SHP77 (cell line): ENCODE measurements around the gene TCF25.

ENCODE experiments used
- DNase-seq, 2 experiments: peaks; one replicate each; lab custom pipeline; 2025; lab: John Stamatoyannopoulos, UW

TCF25 gene

GRCh38 chr16:89880477-89881367 is 7.3 kb downstream of the TCF25 start:
- DNase-seq: no peak

GRCh38 chr16:89881368-89881730 is 8.0 kb downstream of the TCF25 start:
- no peak for DNase-seq

- DNase-seq: no peak
Measured at GRCh38 chr16:89883346-89884040, 10.1 kb downstream of the TCF25 start.

DNA sequence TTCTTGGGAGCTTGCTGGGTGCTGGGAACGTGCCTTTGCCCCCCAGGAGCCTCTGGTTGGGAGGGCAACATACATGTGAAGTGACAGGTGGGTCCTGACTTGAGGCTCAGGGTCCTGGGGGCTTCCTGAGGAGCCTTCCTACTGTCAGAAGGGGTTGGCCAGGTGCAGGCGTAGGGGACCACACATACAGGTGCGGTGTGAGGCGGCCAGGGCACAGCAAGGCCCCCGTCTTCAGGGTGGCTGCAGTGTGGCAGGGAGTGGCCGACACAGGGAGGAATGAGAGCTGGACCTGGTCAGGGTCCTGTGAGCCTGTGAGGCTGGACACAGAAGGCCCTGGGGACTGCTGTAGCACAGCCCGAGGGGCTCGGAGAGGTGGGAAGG is 10.6 kb downstream of the TCF25 start:
- DNase-seq: no peak

GRCh38 chr16:89887243-89887642 is 13.9 kb downstream of the TCF25 start:
- DNase-seq: no peak

DNA sequence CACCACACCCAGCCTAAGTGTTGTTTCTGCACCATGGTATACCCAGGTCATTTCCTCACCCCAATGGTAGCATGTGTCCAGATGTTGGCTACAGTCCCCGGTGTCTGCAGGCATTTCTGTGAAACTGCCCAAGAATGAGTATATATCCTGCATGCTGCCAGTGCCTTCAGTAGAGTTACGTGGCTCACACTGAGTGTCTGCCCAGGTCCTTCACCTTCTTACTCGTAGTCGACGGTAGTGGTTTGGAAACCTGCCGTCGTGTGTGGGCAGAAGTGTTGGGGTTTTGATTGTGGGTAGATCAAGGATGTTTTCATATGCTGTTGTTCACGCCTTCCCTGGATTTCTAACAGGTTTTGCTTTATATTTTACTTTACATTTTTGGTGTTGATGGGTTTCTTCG is 16.8 kb downstream of the TCF25 start:
- no peak for DNase-seq

DNA sequence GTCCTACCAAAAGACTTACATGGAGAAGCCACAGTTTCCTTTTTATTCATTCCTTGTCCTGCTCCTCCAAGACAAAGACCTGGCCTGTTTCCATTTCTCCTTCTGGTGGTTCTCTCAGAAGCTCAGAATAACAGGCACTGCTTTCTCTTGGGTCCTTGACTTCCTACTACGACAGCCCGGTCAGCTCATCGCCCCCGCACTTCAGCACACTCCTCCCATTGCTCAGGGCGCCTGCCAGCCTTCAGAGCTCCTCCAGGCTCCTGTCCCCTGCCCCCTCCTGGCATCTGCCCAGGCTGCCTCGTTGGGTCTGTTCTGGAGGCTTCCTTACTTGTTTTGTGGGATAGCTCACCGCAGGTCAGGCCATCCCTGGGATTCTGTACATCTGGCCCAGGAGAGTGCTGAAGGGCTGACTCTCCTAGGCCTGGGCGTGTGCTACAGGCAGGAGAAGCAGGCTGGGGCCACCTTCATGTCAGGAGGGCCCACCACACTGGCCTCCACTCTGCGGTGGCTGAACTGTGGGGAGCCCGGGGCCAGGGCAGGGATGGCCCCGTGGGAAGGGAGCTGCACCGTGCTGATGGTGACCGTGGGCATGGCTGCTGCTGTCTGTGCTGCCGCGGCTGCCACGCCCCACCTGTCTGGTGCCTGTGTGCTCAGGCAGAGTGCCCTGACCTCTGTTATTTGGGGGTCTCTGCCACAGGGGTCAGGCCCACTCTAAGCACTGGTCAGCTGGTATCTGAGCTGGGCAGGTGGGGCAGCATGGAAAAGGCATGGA is 17.7 kb downstream of the TCF25 start:
- DNase-seq: no peak

DNA sequence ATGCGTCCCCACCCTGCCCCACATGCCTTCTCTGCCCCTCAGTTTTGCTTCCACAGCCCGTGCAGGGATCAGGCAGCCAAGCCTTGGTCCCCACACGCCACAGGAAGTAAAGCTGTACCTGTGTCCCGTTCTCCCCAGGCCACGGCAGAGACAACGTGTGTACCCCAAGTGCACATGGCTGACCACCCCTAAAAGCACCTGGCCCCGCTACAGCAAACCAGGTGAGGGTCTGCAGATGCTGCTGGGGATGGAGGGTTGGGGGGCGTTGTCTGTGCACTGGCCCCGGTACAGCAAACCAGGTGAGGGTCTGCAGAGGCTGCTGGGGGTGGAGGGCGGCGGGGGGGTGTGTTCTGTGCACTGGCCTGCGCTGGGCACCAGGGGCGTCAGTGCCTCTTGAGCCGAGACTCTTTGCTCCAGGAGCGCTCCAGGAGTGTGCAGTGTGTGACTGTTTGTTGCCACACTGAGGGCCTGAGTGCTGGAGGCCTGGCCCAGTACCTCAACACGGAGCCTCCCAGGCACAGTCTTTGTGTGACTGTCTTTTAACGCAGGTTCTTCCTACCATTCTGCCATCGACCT is 18.8 kb downstream of the TCF25 start:
- no peak for DNase-seq

DNA sequence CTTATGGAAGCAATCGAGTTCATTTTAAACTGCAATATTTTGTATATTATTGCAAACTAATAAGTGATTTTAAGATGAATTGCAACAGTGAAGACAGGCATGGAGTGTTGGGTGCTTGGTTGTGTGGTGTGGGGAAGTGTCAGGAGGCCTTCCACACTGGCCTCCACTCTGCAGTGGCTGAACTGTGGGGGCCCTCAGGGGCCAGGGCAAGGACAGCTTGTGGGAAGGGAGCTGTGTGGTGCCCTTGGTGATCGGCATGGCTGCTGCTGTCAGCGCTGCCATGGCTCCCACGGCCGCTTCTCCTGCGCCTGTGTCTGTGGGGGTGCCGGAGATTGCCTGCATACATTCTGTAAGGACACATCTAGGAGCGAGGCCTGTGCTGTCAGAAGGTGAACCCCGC is 19.2 kb downstream of the TCF25 start:
- DNase-seq: no peak

DNA sequence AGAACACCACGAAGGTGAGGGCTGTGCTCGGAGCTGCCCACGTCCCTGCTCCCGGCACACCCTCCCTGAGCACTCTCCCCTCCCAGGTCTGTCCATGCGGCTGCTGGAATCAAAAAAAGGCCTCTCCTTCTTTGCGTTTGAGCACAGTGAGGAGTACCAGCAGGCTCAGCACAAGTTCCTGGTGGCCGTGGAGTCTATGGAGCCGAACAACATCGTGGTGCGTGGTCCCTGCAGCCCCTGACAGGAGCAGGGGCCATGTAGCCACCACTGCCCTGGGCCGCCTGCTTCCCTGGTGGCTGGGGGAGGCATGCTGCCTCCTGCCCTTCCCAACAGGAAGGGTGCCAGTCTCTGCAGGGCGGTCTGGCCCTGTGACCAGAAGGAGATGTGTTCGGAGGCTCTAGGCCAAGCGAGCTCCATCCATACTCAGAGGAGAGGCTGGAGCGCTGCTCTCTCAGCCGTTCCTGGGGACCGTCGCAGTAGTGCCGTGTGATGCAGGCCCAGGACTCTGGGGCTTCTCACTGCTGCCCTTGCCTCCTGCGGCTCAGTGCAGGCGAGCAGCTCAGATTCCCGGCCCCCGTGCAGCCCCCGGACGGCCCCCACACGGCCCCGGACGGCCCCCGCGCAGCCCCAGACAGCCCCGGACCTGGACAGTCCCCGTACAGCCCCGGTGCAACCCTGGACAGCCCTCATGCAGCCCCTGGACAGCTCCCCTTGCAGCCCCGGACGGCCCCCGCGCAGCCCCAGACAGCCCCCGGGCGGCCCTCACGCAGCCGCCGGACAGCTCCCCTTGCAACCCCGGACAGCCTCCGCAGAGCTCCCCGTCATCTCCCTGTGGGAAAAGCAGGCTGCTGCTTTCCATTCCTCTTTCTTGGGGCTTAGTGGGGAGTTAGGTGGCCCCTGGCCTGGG is 20.5 kb downstream of the TCF25 start:
- no peak for DNase-seq

- DNase-seq: no peak
Measured at GRCh38 chr16:89895482-89896250, 22.3 kb downstream of the TCF25 start.

GRCh38 chr16:89897204-89897603 is 23.8 kb downstream of the TCF25 start:
- no peak for DNase-seq

DNA sequence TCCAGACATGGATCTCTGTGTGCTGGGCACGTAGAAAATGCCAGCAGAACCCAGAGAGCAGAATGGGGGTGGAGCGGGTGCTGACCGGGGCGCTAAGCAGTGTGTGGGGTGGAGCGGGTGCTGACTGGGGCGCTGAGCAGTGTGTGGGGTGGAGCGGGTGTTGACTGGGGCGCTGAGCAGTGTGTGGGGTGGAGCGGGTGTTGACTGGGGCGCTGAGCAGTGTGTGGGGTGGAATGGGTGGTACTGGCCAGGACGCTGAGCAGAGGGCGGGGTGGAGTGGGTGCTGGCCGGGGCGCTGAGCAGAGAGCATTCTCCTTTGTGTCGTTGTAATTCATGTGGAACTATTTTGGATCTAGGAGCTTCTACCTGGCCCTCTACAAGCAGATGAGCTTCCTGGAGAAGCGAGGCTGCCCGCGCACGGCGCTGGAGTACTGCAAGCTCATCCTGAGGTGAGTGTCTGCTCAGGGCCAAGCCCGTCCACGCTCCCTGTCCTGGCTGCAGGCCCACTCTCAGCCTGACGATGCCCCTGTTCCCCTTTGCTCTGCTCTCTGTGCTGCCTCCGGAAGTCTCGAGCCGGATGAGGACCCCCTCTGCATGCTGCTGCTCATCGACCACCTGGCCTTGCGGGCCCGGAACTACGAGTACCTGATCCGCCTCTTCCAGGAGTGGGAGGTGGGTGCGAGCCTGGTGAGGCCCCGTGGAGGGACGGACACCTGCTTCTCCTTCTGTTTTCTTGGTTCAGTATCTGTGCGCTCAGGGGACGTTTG is 25.0 kb downstream of the TCF25 start:
- no peak for DNase-seq

- DNase-seq: no peak
Measured at GRCh38 chr16:89899879-89900481, 26.6 kb downstream of the TCF25 start.

DNA sequence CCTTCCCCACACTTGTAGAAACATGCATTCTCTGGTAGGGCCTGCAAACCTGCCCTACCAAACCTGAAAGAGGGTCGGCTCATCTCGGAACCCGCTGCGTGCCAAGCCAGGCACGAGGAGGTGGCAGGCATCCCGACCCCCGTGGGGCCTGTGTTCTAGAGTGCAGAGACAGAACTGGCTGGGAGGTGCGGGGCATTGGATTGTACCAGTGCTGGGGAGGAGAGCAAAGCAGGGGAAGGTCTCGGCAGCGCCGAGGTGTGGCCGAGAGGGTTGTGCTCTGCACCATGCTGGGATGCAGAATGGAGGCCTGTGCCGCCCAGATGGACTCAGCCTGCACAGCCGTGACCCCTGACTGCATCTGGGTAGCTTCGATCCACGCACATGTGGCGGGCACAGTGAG is 27.5 kb downstream of the TCF25 start:
- no peak for DNase-seq

DNA sequence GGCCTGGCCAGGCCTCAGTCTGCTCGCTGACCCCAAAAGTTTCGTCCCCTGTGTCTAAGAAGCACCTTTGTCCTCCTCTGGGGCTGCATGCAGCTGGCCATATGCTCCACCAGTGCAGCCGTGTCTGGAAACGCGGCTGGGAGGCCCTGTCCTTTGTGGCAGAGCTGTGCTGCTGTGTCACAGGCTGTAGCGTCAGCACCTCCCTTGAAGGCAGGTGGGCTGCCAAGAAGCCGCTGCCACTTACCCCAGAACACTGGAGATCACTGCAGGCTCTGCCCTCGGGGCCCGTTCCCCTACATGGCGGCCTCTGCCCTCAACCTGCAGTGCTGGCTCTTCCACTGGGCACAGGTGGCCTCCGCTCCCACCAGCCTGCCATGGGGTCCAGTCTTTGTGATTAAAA is 29.6 kb downstream of the TCF25 start:
- no peak for DNase-seq

DNA sequence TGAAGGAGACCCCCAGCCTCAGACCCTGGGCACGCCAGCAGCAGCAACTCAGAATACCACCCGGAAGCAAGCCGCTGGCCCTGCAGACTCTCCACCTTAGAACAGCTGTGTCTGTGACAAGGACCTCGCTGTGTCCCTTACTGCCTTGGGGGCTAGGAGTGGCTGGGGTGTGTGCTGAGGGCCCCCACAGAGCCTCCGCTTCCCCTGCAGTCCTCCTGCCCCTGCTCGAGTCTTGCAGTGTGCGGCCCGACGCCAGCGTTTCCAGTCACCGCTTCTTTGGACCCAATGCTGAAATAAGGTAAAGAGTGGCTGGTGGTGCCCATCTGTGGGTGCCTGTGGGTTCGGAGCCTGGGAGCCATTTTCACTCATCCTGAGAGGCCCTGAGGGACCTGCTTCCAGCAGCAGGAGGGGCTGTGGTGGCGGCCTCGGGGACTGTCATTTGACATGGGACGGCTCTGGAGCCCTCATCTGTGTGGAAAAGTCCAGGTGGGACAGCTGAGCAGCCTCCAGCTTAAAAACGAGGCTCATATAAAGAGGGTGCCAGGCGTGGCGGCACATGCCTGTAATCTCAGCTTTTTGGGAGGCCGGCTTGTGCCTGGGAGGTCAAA is 30.6 kb downstream of the TCF25 start:
- no peak for DNase-seq

GRCh38 chr16:89904606-89905510 is 31.5 kb downstream of the TCF25 start:
- DNase-seq: no peak
